IMR-90 (cell line): Measurements from ENCODE around the gene VARS2. TPM values are rescaled to one million over a fixed set of nuclear protein-coding genes. Genes with fewer than 3 reads are reported as not detected.

ENCODE experiments used
- ATAC-seq: fragments of 200-7000 bp; cut with Tn5 transposase; 2 replicates; pipeline ENCODE4 v1.9.1; 2020; ENCODE audit warnings: low read depth, mild to moderate bottlenecking, moderate library complexity
- BruUV-seq: library from RNA; stranded (reverse); fragments of 400-500 nt; replicated peaks from 2 replicates; lab custom pipeline; 2021; lab: Mats Ljungman, UMichigan
- CTCF ChIA-PET: fragments of 300-600 bp; formaldehyde crosslinking; extraction: SDS; loops from one replicate; lab custom pipeline; 2021; ENCODE audit warnings: antibody characterized with exemption; lab: Yijun Ruan, JAX
- POLR2A ChIA-PET: fragments of 300-600 bp; sonication (Branson Sonifier 250); formaldehyde crosslinking; loops from one replicate; lab custom pipeline; 2022; ENCODE audit warnings: antibody characterized with exemption; ENCODE audit not compliant: unreplicated experiment; lab: Charles Lee
- DNase-seq: peaks from one replicate; pipeline ENCODE4 v3.0.0; 2013
- H2AFZ ChIP-seq: replicated peaks from 2 replicates; pipeline ENCODE3; 2013; ENCODE audit warnings: low read length, mild to moderate bottlenecking; ENCODE audit not compliant: poor library complexity
- H2AK5ac ChIP-seq: 2 replicates; pipeline ENCODE4 v1.6.1; 2013; ENCODE audit warnings: low read depth, low read length, inconsistent platforms
- H2AK9ac ChIP-seq: replicated peaks from 2 replicates; pipeline ENCODE3; 2013; ENCODE audit warnings: mild to moderate bottlenecking, low read depth, low read length, moderate library complexity; ENCODE audit not compliant: poor library complexity
- H2BK120ac ChIP-seq: 2 replicates; pipeline ENCODE4 v1.6.1; 2013; ENCODE audit warnings: low read depth, low read length, inconsistent platforms
- H2BK15ac ChIP-seq: 3 replicates; pipeline ENCODE4 v1.6.1; 2013; ENCODE audit warnings: low read depth, low read length, inconsistent platforms
- H2BK20ac ChIP-seq: 2 replicates; pipeline ENCODE4 v1.6.1; 2013; ENCODE audit warnings: low read depth, mild to moderate bottlenecking, inconsistent platforms, low read length, moderate library complexity
- H2BK5ac ChIP-seq: 2 replicates; pipeline ENCODE4 v1.6.1; 2013; ENCODE audit warnings: mild to moderate bottlenecking, low read depth, low read length, inconsistent platforms; ENCODE audit not compliant: poor library complexity, severe bottlenecking
- H3K14ac ChIP-seq: replicated peaks from 2 replicates; pipeline ENCODE4 v1.6.1; 2013; ENCODE audit warnings: low read depth, low read length, inconsistent platforms
- H3K18ac ChIP-seq: 2 replicates; pipeline ENCODE4 v1.6.1; 2013; ENCODE audit warnings: low read depth, low read length, control low read depth
- H3K23ac ChIP-seq: 2 replicates; pipeline ENCODE4 v1.6.1; 2013; ENCODE audit warnings: low read depth, low read length, inconsistent platforms
- H3K27ac ChIP-seq: 2 replicates; pipeline ENCODE4 v1.5.1; 2013; ENCODE audit warnings: mild to moderate bottlenecking, control low read depth, low read length; ENCODE audit not compliant: insufficient read depth
- H3K27me3 ChIP-seq: 2 replicates; pipeline ENCODE4 v1.6.1; 2013; ENCODE audit warnings: low read length; ENCODE audit not compliant: control insufficient read depth, insufficient read depth
- H3K36me3 ChIP-seq: 2 replicates; pipeline ENCODE4 v1.6.1; 2013; ENCODE audit warnings: low read length, mixed read lengths; ENCODE audit not compliant: control insufficient read depth, insufficient read depth
- H3K4ac ChIP-seq: 2 replicates; pipeline ENCODE4 v1.6.1; 2013; ENCODE audit warnings: low read depth, low read length, inconsistent platforms
- H3K4me1 ChIP-seq: 2 replicates; pipeline ENCODE4 v1.6.1; 2013; ENCODE audit warnings: low read length, mixed read lengths; ENCODE audit not compliant: control insufficient read depth, insufficient read depth
- H3K4me2 ChIP-seq: 2 replicates; pipeline ENCODE4 v1.6.1; 2013; ENCODE audit warnings: low read depth, mild to moderate bottlenecking, control low read depth, low read length, moderate library complexity
- H3K4me3 ChIP-seq: 2 replicates; pipeline ENCODE4 v1.5.1; 2013; ENCODE audit warnings: low read depth, mild to moderate bottlenecking, control low read depth, low read length, moderate library complexity; ENCODE audit not compliant: insufficient read depth
- H3K56ac ChIP-seq: 2 replicates; pipeline ENCODE4 v1.6.1; 2013; ENCODE audit warnings: low read length, inconsistent platforms; ENCODE audit not compliant: insufficient read depth; ENCODE audit errors: extremely low read depth
- H3K79me1 ChIP-seq, 2 experiments: 2 replicates each; pipeline ENCODE4 v1.6.1; 2013; ENCODE audit warnings: low read length in 2 of 2, inconsistent platforms in 1 of 2, low read depth in 1 of 2
- H3K9ac ChIP-seq: 2 replicates; pipeline ENCODE4 v1.6.1; 2013; ENCODE audit warnings: low read depth, low read length, control low read depth
- H3K9me1 ChIP-seq: 2 replicates; pipeline ENCODE4 v1.6.1; 2013; ENCODE audit warnings: low read length, inconsistent platforms; ENCODE audit not compliant: insufficient read depth
- H3K9me3 ChIP-seq: 2 replicates; pipeline ENCODE4 v1.6.1; 2013; ENCODE audit warnings: low read length; ENCODE audit not compliant: control insufficient read depth, insufficient read depth
- H4K20me1 ChIP-seq: 2 replicates; pipeline ENCODE4 v1.6.1; 2013; ENCODE audit warnings: low read length, inconsistent platforms; ENCODE audit not compliant: insufficient read depth
- H4K5ac ChIP-seq: 2 replicates; pipeline ENCODE4 v1.6.1; 2013; ENCODE audit warnings: mild to moderate bottlenecking, low read depth, low read length, control low read depth
- H4K8ac ChIP-seq, 2 experiments: 2 replicates each; pipeline ENCODE4 v1.6.1; 2013; ENCODE audit warnings: low read depth in 2 of 2, low read length in 2 of 2, control low read depth in 1 of 2, inconsistent platforms in 1 of 2
- H4K91ac ChIP-seq: 2 replicates; pipeline ENCODE4 v1.6.1; 2013; ENCODE audit warnings: low read depth, low read length, inconsistent platforms; ENCODE audit not compliant: insufficient read depth
- BHLHE40 ChIP-seq: fragments of 150-350 bp; IDR thresholded peaks from 2 replicates; pipeline ENCODE4 v1.6.1; 2016; ENCODE audit warnings: mild to moderate bottlenecking, low read depth, low read length
- CEBPB ChIP-seq: IDR thresholded peaks from 2 replicates; pipeline ENCODE4 v1.6.1; 2012; ENCODE audit warnings: low read depth, low read length, improper control_type of control experiment
- CHD1 ChIP-seq: IDR thresholded peaks from 2 replicates; pipeline ENCODE4 v1.6.1; 2012; ENCODE audit warnings: low read depth, low read length, improper control_type of control experiment
- CTCF ChIP-seq: conservative IDR thresholded peaks from 2 replicates; pipeline ENCODE4 v1.5.1; 2012; ENCODE audit warnings: mild to moderate bottlenecking, low read depth, low read length, improper control_type of control experiment
- FOS ChIP-seq: fragments of 150-350 bp; IDR thresholded peaks from 2 replicates; pipeline ENCODE4 v1.6.1; 2016; ENCODE audit warnings: low read depth, low read length
- MXI1 ChIP-seq: IDR thresholded peaks from 2 replicates; pipeline ENCODE4 v1.6.1; 2012; ENCODE audit warnings: low read depth, mild to moderate bottlenecking, low read length, moderate library complexity, borderline replicate concordance
- RAD21 ChIP-seq: IDR thresholded peaks from 2 replicates; pipeline ENCODE4 v1.6.1; 2012; ENCODE audit warnings: low read length, improper control_type of control experiment
- RCOR1 ChIP-seq: IDR thresholded peaks from 2 replicates; pipeline ENCODE4 v1.6.1; 2012; ENCODE audit warnings: mild to moderate bottlenecking, low read length, improper control_type of control experiment; ENCODE audit not compliant: insufficient replicate concordance
- RFX5 ChIP-seq: IDR thresholded peaks from 2 replicates; pipeline ENCODE4 v1.8.0; 2012; ENCODE audit warnings: low read depth, mild to moderate bottlenecking, low read length, moderate library complexity
- SMC3 ChIP-seq: fragments of 150-350 bp; IDR thresholded peaks from 2 replicates; pipeline ENCODE4 v1.6.1; 2016; ENCODE audit warnings: low read depth, mild to moderate bottlenecking, antibody characterized with exemption, low read length, moderate library complexity
- USF2 ChIP-seq: fragments of 150-350 bp; IDR thresholded peaks from 2 replicates; pipeline ENCODE4 v1.6.1; 2017; ENCODE audit warnings: mild to moderate bottlenecking, antibody characterized with exemption, low read length, low read depth
- WGBS, 2 experiments: methylation state at CpG; one replicate each; pipeline versions ENCODE4 v1.1.5 to v1.1.7; 2013; ENCODE audit warnings: missing lambda C conversion rate in 2 of 2; ENCODE audit not compliant: insufficient read length in 1 of 2; ENCODE audit errors: extremely low coverage in 2 of 2; 5-methylcytosine and 5-hydroxymethylcytosine counted together
- dilution Hi-C: fragments of 300-500 bp; cut with HindIII; formaldehyde crosslinking; loops from one replicate; pipeline ENCODE4 v1.14.3; 2018; ENCODE audit warnings: low sequenced_read_pairs; ENCODE audit not compliant: unreplicated experiment
- in situ Hi-C: fragments of 300-500 bp; cut with MboI; formaldehyde crosslinking; loops from 3 replicates; pipeline ENCODE4 v1.14.3; 2019; ENCODE audit warnings: low sequenced_read_pairs, inconsistent platforms, mixed read lengths
- intact Hi-C: fragments of 100-400 bp; cut with micrococcal nuclease; formaldehyde crosslinking; loops from 2 replicates; pipeline ENCODE4 v1.10.0; 2022
- polyA plus RNA-seq, 3 experiments: library from polyadenylated mRNA; depleted of rRNA; stranded (reverse); fragments of >200 nt; gene quantifications; 2 replicates each; pipeline ENCODE4 v1.2.3, GENCODE V29; 2012; ENCODE audit warnings: low replicate concordance in 1 of 3
- total RNA-seq: library from RNA; depleted of rRNA; stranded (reverse); fragments of >200 nt; gene quantifications from 2 replicates; pipeline ENCODE4 v1.2.3, GENCODE V29; 2012

The VARS2 gene
- total and polyA plus RNA-seq, 2 of the 4 experiments (the other 2 are of a cell fraction) = 7.2 to 14.0 TPM

GRCh38 chr6:30879684-30880427 is 34.2 kb upstream of the VARS2 start:
- CTCF ChIA-PET = no interaction called here
- no peaks in the 10 kb centered on the region for H3K9me3 ChIP-seq
- H2BK15ac ChIP-seq = no peak overlapping the region
- H2AK5ac ChIP-seq = peak overlapping the region; percentile 27; the same call in 1 of the 2 replicates
- no peak overlapping the region for H2AK9ac ChIP-seq
- POLR2A ChIA-PET = no interaction called here
- no peak overlapping the region for H3K9ac ChIP-seq
- H3K18ac ChIP-seq = no peak overlapping the region
- H2AFZ ChIP-seq = no peak overlapping the region
- in situ Hi-C loops (loop anchor here (5.0 kb wide), 2 partner anchors 138 to 203 kb away; partner anchors contain the start of genes FLOT1 and IER3), intact Hi-C loops (no loop called here), dilution Hi-C loops (no loop called here)
- no peak overlapping the region for H2BK120ac ChIP-seq
- WGBS, 2 experiments = 92% methylated on average over 3 of the region's 8 CpGs; no CpG with 5 or more reads in 1 of the 2 experiments
- H3K4ac ChIP-seq = no peak overlapping the region
- no TSS peak for BruUV-seq
- H4K91ac ChIP-seq = no peak overlapping the region
- no peak overlapping the region for H3K14ac ChIP-seq
- H2BK20ac ChIP-seq = no peak overlapping the region
- DNase-seq = no peak
- no peak overlapping the region for H3K4me2 ChIP-seq
- no peak for ATAC-seq
- H3K4me3 ChIP-seq = no peak overlapping the region
- H4K20me1 ChIP-seq = no peaks in the 10 kb centered on the region
- no peak for TF ChIP-seq BHLHE40
- no peak for TF ChIP-seq SMC3
- no peak for TF ChIP-seq RCOR1
- no peak for TF ChIP-seq FOS
- no peak for TF ChIP-seq RAD21
- TF ChIP-seq CTCF = no peak
- no peak for TF ChIP-seq RFX5
- no peak for TF ChIP-seq USF2
- TF ChIP-seq CHD1 = no peak
- no peak for TF ChIP-seq CEBPB
- no peak for TF ChIP-seq MXI1
- H4K8ac ChIP-seq = no peak overlapping the region
- peaks cover 25% of the 10 kb centered on the region for H3K4me1 ChIP-seq
- no peak overlapping the region for H3K27ac ChIP-seq
- peaks cover 2 to 6% of the 10 kb centered on the region in 2 experiments; a peak in 3 of 4 replicates for H3K79me1 ChIP-seq
- no peak overlapping the region for H4K5ac ChIP-seq
- H3K23ac ChIP-seq = no peak overlapping the region
- H3K56ac ChIP-seq = no peak overlapping the region
- H3K36me3 ChIP-seq = no peaks in the 10 kb centered on the region
- H3K27me3 ChIP-seq = no peaks in the 10 kb centered on the region
- H2BK5ac ChIP-seq = no peak overlapping the region
- peaks cover 6% of the 10 kb centered on the region for H3K9me1 ChIP-seq
